ENCODE results near the gene MYCBP2.

DNA sequence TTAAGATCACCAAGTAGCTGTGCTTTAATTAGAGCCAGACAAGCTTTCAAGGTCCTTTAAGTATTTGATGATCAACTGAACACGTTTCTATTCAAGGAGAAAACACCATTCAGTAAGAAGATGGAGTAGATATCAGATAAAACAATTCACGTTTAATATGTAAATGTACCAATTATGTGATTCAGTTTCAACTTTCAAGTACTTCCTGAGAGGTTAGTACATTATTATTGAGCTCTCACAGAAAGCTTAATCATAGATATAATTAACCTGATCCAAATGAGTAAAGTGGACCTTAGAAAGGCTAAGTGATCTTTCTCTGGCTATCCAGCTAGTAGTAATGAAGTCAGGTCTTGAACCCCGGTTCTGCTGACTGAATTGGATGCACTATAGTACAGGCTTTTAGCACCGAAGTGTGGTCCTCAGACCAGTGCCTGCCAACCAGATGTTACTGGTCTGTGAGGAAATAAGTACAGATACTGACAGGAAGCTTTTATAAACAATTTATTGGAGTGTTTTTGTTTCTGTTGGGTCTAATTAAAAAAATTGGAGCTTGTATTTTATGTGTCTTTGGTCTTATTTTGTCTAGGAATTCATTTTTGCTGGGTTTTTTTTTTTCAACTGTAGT is 324.8 kb downstream of the MYCBP2 start:
- no peak for TF ChIP-seq EZH2 (IDR thresholded peaks at IDR 0.05; ENCODE audit: borderline replicate concordance, low read depth, low read length, poor library complexity, severe bottlenecking)
- no peak for TF ChIP-seq CTCF (conservative IDR thresholded peaks at IDR 0.05; ENCODE audit: low read depth, low read length)
